ENCODE measurements around the gene CD33. TPM values are rescaled to one million over a fixed set of nuclear protein-coding genes. Genes with fewer than 3 reads are reported as not detected.

CD33 gene
- total RNA-seq, 6 experiments from 2014 or later, result 1.7 to 5.8 (median 3.8) TPM

DNA sequence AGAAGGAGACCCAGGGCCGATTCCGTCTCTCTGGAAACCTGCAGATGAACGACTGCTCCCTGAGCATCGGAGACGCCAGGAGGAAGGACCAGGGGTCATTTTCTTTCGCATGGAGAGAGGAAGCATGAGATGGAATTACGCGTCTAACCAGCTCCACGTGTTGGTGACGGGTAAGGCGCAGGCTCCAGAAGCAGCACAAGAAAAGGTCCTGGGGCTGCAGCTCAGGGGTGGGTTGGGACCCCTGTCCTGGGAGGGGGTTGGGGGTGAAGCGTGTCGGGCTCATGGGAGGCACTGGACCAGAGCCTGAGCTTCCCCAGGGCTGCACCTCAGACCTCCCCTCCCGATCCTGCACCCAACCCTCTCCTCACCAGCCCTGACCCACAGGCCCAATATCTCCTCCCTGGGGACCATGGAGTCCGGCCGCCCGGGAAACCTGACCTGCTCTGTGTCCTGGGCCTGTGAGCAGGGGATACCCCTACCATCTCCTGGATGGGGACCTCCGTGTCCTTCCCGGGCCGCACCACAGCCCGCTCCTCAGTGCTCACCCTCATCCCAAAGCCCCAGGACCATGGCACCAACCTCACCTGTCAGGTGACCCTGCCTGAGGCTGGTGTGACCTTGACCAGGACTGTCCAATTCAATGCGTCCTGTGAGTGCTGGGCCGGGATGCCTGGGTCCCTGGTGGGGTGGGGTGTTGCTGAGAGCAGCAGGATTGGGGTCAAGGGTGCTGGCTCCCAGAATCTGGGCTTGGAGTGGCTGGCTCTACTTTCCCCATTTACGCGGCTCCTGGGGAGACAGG, 39.6 kb upstream of the CD33 start:
- Histone ChIP-seq H3K4me1 (no peaks in the 10 kb centered on the region), H3K27ac (no peak overlapping the region), H3K27me3 (no peaks in the 10 kb centered on the region), H3K9me3 (no peaks in the 10 kb centered on the region), H3K36me3 (no peaks in the 10 kb centered on the region), H3K4me3 (no peak overlapping the region)
- no peak for TF ChIP-seq CTCF (IDR thresholded peaks at IDR 0.05)
- no peak for TF ChIP-seq POLR2A (IDR thresholded peaks at IDR 0.05)
- WGBS (ENCODE audit: insufficient coverage, low coverage, low lambda C conversion rate, missing lambda C conversion rate), result 67% methylated on average over 10 of the region's 25 CpGs
- intact Hi-C loops (cut with DNase I), result no loop called here
- ATAC-seq, result no peak
- no peak for DNase-seq

DNA sequence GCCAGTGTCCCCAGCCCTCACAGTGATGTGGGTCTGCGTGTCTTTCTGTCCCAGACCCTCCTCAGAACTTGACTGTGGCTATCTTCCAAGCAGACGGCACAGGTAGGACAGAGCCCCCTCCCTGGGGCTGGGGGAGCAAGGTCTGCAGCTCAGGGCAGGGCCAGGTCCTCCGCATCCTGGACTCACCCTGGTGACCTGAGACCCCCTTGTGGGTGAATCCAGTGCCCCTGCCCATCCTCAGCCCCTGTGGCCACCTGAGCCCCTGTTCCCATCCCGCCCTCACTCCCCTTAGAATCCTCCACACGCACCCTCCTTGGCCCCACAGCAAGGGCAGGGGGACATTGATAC, 39.0 kb upstream of the CD33 start:
- no peak for DNase-seq
- H3K36me3 ChIP-seq, result no peaks in the 10 kb centered on the region
- H3K27me3 ChIP-seq, result no peaks in the 10 kb centered on the region
- H3K9me3 ChIP-seq, result no peaks in the 10 kb centered on the region
- no peak overlapping the region for H3K4me3 ChIP-seq
- no peak overlapping the region for H3K27ac ChIP-seq
- no CpG with 5 or more reads among the region's 5 CpGs for WGBS (ENCODE audit: insufficient coverage, low coverage, low lambda C conversion rate, missing lambda C conversion rate)
- intact Hi-C loops (cut with DNase I), result no loop called here
- ATAC-seq, result no peak
- no peaks in the 10 kb centered on the region for H3K4me1 ChIP-seq
- no peak for TF ChIP-seq POLR2A (IDR thresholded peaks at IDR 0.05)
- no peak for TF ChIP-seq CTCF (IDR thresholded peaks at IDR 0.05)

- Histone ChIP-seq H3K4me3 (no peak overlapping the region), H3K9me3 (no peaks in the 10 kb centered on the region), H3K36me3 (no peaks in the 10 kb centered on the region), H3K4me1 (no peaks in the 10 kb centered on the region), H3K27me3 (no peaks in the 10 kb centered on the region), H3K27ac (no peak overlapping the region)
- 65% methylated on average over 5 of the region's 13 CpGs for WGBS (ENCODE audit: insufficient coverage, low coverage, low lambda C conversion rate, missing lambda C conversion rate)
- intact Hi-C loops (cut with DNase I), result no loop called here
- no peak for DNase-seq
- no peak for ATAC-seq
- TF ChIP-seq CTCF (IDR thresholded peaks at IDR 0.05) (no peak), POLR2A (IDR thresholded peaks at IDR 0.05) (no peak)
These were observed 38.6 kb upstream of the CD33 start for GRCh38 chr19:51186323-51186722.

DNA sequence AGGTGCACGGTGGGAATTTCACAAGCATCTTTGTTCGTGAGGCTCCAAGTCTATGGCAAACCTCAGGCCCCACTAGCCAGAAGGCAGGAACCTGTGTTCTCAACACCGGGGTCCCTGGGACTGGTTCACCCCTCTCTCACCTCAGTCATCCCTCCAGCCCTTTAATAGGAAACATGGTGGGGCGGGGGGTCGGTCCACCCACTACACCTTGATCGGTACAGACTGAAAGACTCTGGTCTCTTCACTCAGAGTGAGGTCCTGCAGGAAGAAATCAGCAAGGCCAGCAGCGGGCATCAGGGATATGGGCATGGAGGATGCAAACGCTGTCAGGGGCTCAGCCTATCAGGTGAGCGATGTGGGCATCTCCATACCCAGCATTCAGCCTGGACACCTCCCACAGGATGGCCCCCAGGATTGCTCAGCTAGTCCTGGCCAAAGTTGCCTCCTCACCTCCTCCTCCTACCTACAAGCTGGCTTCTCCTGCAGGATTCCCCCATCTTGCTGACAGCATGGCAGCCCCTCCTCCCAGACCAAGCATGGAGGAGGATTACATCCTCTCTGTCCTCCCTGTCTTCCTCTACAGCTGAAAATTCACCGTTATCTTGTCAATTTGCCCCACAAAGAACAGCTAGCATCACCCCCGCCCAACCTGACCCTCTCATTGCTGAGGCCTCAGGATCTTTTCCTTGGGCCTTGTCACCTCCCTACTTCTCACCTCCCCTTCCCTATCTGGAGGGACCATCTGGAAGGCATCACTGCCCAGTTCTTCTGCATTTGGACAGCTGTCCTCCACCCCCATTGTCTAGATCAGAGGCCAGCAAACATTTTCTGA, 37.3 kb upstream of the CD33 start:
- no peak for DNase-seq
- intact Hi-C loops (cut with DNase I), result no loop called here
- no peak for ATAC-seq
- Histone ChIP-seq H3K27ac (no peak overlapping the region), H3K27me3 (no peaks in the 10 kb centered on the region), H3K4me3 (no peak overlapping the region), H3K36me3 (no peaks in the 10 kb centered on the region), H3K9me3 (no peaks in the 10 kb centered on the region), H3K4me1 (no peaks in the 10 kb centered on the region)
- TF ChIP-seq POLR2A (IDR thresholded peaks at IDR 0.05) (no peak), CTCF (IDR thresholded peaks at IDR 0.05) (no peak)
- 63% methylated on average over 7 of the region's 11 CpGs for WGBS (ENCODE audit: insufficient coverage, low coverage, low lambda C conversion rate, missing lambda C conversion rate)

Data from right lobe of liver (tissue), 6 donors.